HG03280 (cell line): ENCODE measurements around the gene FTH1.
"Not testable (repeated sequence)": the region's sequence is repeated elsewhere in the genome, so short reads cannot be mapped to it uniquely, and the experiment has no call there.

Experiments used
- ATAC-seq: cut with Tn5 transposase; IDR thresholded peaks from one replicate; pipeline ENCODE4 v1.9.1; 2021; ENCODE audit warnings: mild to moderate bottlenecking, moderate library complexity; ENCODE audit not compliant: unreplicated experiment

The FTH1 gene

GRCh38 chr11:61964058-61964665 lies 3.3 kb downstream of the FTH1 start:
- no peak for ATAC-seq

- no peak for ATAC-seq
Observed at GRCh38 chr11:61963282-61964057, 4.0 kb downstream of the FTH1 start.

- no peak for ATAC-seq
Observed at GRCh38 chr11:61963016-61963281, 4.5 kb downstream of the FTH1 start.

GRCh38 chr11:61962213-61963015 lies 5.0 kb downstream of the FTH1 start:
- ATAC-seq = no peak

GRCh38 chr11:61961570-61962212 lies 5.7 kb downstream of the FTH1 start:
- no peak for ATAC-seq

GRCh38 chr11:61960532-61960931 lies 6.9 kb downstream of the FTH1 start:
- no peak for ATAC-seq

GRCh38 chr11:61959678-61960077 lies 7.8 kb downstream of the FTH1 start:
- no peak for ATAC-seq

GRCh38 chr11:61959114-61959513 lies 8.3 kb downstream of the FTH1 start:
- no peak for ATAC-seq

- ATAC-seq = no peak
Observed at GRCh38 chr11:61958590-61958989, 8.8 kb downstream of the FTH1 start.

GRCh38 chr11:61957021-61957770 lies 10.2 kb downstream of the FTH1 start:
- no peak for ATAC-seq

GRCh38 chr11:61956191-61957020 lies 11.0 kb downstream of the FTH1 start:
- ATAC-seq = no peak

GRCh38 chr11:61955422-61956135 lies 11.9 kb downstream of the FTH1 start:
- no peak for ATAC-seq

- no peak for ATAC-seq
Observed at GRCh38 chr11:61954851-61955421, 12.5 kb downstream of the FTH1 start.

GRCh38 chr11:61954106-61954850 lies 13.2 kb downstream of the FTH1 start:
- ATAC-seq = no peak

GRCh38 chr11:61953632-61954031 lies 13.8 kb downstream of the FTH1 start:
- not testable (repeated sequence) for ATAC-seq

GRCh38 chr11:61952882-61953281 lies 14.6 kb downstream of the FTH1 start:
- ATAC-seq = no peak

GRCh38 chr11:61951484-61952135 lies 15.8 kb downstream of the FTH1 start:
- ATAC-seq = no peak

GRCh38 chr11:61950035-61950547 lies 17.3 kb downstream of the FTH1 start, which contains the start of gene BEST1:
Gene BEST1 (plus strand): TSS chr11:61950351. CDS start chr11:61951807, 1,456 bp downstream.
- no peak for ATAC-seq
